Nucleus accumbens (tissue), 56 donors: ENCODE data around the gene BNIP2.
"Not testable (repeated sequence)": the region's sequence is repeated elsewhere in the genome, so short reads cannot be mapped to it uniquely, and the experiment has no call there.

Source experiments
- DNase-seq, 56 donors: peaks; one replicate each; lab custom pipeline; 2025; lab: John Stamatoyannopoulos, UW

The BNIP2 gene

DNA sequence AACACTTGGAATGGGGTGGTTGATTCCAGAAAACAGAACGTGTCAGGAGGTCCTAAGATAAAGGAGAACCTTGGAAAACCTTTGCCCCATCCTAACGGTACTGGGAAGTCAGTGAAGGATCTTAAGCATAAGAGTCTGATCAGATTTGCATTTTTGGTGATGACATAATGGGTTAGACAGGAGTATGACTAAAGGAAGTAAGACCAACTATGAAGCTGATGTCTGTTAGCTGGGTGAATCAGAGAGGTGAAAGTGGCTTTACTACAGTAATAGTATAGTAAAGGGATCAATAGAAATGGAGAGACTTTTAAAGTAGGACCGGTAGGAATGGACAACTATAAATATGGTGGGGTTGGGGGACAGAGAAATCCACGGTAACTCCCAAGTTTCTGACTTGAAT, 44.4 kb downstream of the BNIP2 start:
- no peak for DNase-seq

DNA sequence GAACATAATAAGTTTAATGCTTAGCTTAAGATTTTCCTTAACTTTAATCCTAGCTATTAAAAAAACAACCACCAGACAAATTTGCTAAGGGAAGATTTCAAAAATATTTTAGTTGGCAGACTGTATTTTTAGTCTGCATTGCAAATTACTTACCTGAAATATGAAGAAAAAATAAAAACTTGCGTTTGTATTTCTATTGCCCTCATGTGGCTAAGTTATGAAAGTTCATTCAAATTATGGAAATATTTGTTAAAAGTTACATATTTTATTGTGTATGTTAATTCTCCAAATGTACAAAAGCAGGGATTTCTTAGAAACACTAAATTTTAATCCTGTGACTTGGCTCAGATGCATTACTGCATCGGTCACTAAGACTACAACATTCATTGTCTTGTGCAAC, 46.8 kb downstream of the BNIP2 start:
- DNase-seq = no peak

DNA sequence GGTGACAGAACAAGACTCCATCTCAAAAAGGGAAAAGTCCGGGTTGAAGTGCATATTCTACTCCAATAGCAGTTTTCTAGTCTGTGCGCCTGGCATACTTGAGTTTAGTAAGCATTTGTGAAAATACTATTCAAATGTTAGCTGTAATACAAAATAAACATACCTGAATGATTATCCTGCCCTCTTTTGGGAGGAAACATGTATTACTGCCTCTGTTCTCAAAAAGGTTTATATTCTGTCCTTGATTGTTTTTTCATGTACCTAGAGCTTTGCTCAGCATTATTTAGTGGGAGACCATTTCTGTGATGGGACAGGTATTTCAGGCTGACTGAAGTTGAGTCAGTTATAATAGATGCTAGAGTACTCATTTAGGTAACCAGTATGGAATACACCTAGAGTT, 51.6 kb downstream of the BNIP2 start:
- not testable (repeated sequence) for DNase-seq

DNA sequence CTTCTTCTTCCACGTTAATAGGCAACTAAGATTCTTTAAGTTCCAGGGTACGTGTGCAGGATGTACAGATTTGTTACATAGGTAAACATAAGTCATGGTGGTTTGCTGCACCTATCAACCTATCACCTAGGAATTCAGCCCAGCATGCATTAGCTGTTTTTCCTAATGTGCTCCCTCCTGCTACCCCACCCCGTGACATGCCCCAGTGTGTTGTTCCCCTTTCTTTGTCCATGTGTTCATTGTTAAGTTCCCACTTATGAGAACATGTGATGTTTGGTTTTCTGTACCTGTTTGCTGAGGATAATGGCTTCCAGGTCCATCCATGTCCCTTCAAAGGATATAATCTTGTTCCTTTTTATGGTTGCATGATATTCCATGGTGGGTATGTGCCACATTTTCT, 52.9 kb downstream of the BNIP2 start:
- DNase-seq = no peak

DNA sequence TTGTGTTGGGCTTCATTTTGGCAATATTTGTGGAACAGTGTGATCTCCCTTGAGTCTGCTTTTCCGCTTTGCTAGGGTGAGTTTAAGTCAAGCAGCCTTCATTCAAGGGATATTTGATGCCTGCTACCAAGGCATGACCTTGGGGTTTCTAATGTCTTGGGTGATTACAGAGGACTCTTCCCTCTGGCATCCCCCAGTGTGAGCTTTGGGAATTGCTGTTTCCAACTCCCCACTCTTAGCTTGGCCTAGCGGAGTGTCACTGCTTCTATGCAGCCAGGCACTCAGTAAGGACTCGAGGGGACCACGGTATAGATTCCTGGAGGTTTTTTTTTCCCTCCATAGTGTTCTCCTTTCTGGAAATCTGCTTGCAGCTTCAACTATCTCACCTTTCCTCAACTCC, 56.4 kb downstream of the BNIP2 start:
- DNase-seq = no peak

DNA sequence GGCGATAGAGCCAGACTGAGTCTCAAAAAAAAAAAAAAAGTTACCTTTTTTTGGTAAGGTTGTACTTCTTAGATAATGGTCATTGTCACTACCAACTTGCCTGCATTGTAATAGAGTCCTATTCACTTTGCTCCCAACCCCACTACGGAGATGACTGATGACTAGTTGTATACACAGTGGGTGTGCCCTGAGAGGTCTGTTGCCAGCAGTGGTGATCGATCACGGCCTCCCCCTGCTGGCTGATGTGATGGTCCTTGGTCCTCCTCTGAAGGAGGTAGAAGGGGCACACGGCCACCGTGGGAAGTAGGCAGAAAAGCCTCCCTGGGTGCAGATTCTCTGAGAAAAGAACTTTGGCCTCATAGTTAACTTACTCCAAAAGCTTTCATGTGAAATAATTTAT, 66.8 kb downstream of the BNIP2 start:
- DNase-seq = peak in 1 of 56 donors; percentile 2

DNA sequence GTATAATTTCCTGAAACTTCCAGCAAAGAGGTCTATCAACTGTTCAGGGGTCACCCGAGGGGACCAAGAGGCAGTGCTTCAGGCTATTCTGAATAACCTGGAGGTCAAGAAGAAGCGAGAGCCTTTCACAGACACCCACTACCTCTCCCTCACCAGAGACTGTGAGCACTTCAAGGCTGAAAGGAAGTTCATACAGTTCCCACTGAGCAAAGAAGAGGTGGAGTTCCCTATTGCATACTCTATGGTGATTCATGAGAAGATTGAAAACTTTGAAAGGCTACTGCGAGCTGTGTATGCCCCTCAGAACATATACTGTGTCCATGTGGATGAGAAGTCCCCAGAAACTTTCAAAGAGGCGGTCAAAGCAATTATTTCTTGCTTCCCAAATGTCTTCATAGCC, 70.7 kb downstream of the BNIP2 start:
- DNase-seq = no peak

DNA sequence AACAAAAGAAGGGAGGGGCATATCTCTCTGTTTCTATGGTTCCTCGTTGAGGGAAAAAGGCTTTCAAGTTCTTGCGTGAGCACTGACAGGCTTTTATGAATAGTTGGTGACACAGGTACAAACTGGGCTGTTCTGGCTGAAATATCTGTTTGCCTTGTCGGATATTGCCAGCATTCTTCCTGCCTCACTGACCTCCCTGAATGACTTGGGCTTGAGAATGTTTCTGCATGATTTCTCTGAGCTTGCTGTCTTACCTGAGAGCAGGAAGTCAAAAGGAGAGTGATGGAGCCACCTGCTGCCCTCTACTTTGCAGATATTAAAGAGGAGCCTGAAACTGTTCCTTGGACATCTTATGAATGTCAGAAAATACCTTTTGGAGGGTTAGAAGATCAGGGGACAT, 72.7 kb downstream of the BNIP2 start:
- no peak for DNase-seq

DNA sequence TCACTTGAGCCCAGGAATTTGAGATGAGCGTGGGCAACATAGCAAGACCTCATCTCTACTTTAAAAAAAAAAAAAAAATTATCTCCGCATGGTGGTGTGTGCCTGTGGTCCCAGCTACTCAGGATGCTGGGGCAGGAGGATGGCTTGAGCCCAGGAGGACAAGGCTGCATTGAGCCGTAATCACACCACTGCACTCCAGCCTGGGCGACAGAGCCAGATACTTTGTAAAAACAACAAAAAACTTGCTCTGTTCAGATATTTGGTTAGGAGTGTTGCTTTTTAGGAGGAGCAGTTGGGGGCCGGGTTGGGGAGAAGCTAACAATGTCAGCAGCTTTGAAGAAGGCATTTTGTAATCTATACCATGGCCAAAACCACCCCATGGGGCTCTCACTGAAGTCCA, 73.5 kb downstream of the BNIP2 start:
- DNase-seq = no peak

DNA sequence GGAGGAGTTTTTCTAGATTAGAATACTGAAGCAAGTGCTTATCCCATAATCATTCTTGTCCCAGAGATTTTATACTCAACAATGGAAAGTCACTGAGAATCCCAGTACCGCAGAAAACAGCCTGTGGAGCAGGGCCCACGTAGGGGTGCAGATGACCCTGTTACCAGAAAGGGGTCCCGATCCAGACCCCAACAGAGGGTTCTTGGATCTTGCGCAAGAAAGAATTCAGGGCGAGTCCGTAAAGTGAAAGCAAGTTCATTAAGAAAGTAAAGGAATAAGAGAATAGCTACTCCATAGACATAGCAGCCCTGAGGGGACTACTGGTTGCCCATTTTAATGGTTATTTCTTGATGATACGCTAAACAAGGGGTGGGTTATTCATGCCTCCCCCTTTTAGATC, 75.0 kb downstream of the BNIP2 start:
- DNase-seq = no peak

DNA sequence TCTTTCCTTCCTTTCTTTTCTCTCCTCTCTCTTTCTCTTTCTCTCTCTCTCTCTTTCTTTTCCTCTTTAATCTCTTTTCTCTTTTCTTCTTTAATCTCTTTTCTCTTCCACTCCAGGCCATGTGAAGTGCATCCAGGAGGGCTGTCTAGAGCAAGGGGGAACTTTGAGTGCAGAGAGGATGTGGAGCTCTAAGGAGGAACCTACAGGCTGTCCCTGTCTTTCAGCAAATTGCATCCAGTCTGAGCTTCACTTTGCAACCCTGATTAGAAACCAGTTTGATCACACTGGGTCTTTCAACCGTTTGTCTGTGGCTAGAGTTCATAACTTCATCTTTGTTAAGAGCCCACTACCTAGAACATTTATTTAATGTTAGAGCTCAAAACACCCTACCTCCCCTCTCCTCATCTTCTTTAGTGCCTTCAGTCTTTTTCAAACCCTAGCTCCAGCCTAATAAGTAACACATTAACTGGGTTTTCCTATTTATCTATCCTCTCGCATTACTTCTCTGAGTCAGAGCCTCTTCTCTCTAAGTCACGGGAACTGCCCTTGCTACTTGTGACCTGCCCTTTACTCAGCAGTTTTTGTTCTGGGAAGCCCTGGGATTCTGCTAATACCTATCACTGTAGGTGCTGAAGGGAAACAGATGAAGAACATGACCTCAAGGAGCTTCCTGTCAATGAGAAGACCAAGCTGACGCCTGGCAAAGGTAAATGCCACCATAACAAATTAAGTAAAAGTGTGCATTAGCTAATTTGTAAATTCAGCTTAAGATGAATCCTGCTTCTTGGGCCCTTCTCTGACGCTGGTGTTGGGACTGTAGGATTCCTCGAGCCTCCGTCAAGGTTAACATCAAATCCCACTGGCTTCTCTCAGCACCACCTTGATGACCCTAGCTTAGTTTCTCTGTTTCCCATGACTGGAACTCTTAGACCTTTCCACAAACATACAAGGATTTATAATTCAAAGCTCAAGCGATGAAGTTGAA, 77.6 kb downstream of the BNIP2 start, which contains the start of gene GCNT3:
Gene GCNT3, plus strand, starts transcription at position 508 of the 985 bp plus-strand sequence. CDS start 6,456 bp downstream, outside the sequence.
- DNase-seq = no peak

DNA sequence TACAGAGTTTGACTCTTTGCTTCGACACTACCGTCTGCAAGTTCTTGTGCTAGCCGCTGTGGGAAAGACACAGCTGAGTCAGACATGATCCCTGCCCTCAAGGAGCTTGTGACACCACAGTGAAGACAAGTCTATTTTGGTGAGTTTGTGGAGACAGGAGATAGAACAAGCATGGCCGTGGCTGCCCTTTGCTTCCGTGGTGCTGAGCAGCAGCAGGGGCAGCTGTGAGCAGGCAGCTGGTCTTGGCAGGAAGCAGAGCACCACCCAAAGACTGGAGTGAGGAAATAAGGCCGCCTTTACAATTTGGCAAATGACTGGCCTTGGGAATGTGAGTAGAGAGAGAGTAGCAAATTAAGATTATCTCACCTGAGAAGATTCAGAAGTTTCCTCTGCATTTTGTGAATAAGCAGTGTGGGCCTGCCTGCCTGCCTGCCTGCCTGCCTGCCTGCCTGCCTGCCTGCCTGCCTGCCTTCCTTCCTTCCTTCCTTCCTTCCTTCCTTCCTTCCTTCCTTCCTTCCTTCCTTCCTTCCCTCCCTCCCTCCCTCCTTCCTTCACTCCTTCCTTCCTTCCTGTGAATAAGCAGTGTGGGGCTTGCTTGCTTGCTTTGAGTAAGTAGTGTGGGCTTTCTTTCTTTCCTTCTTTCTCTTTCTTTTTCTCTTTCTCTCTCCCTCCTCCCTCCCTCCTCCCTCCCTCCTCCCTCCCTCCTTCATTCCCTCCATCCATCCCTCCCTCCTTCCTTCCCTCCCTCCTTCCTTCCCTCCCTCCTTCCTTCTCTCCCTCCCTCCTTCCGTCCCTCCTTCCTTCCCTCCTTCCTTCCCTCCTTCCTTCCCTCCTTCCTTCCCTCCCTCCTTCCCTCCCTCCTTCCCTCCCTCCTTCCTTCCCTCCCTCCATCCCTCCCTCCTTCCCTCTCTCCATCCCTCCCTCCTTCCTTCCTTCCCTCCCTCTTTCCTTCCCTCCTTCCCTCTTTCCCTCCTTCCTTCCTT, 79.1 kb downstream of the BNIP2 start:
- DNase-seq = no peak
